Heart right ventricle (tissue), 16 donors: ENCODE data around the gene ZNF362. TPM values are rescaled to one million over a fixed set of nuclear protein-coding genes. Genes with fewer than 3 reads are reported as not detected.

ENCODE experiments used
- ATAC-seq, 8 donors: fragments of 200-7000 bp; cut with Tn5 transposase; one replicate each; pipeline ENCODE4 v1.9.1; 2020; ENCODE audit warnings: mild to moderate bottlenecking in 8 of 8, moderate library complexity in 8 of 8, moderate number of reproducible peaks in 1 of 8
- DNase-seq, 2 donors: peaks; one replicate each; pipeline ENCODE4 v3.0.0-alpha.2; 2020
- H3K27ac ChIP-seq, 10 donors: fragments of 200-600 bp; sonication (generic) in 2 of 10; one replicate each; pipeline versions ENCODE4 v1.5.0 to v1.8.0; 2020 to 2022; ENCODE audit warnings: mild to moderate bottlenecking in 3 of 10
- H3K27me3 ChIP-seq, 7 donors: fragments of 200-600 bp; one replicate each; pipeline ENCODE4 v1.8.0; 2021 to 2022; ENCODE audit warnings: mild to moderate bottlenecking in 2 of 7
- H3K36me3 ChIP-seq, 9 donors: fragments of 200-600 bp; sonication (generic) in 1 of 9; one replicate each; pipeline versions ENCODE4 v1.5.0 to v1.8.0; 2020 to 2022; ENCODE audit warnings: mild to moderate bottlenecking in 2 of 9
- H3K4me1 ChIP-seq, 9 donors: fragments of 200-600 bp; sonication (generic) in 1 of 9; one replicate each; pipeline versions ENCODE4 v1.5.0 to v1.8.0; 2020 to 2022; ENCODE audit warnings: mild to moderate bottlenecking in 4 of 9
- H3K4me3 ChIP-seq, 10 donors: fragments of 200-600 bp; sonication (generic) in 2 of 10; one replicate each; pipeline versions ENCODE4 v1.5.0 to v1.8.0; 2020 to 2022; ENCODE audit warnings: mild to moderate bottlenecking in 7 of 10, moderate library complexity in 2 of 10
- H3K9me3 ChIP-seq, 11 donors: fragments of 200-600 bp in 10 of 11; sonication (generic) in 2 of 11; one replicate each; pipeline versions ENCODE4 v1.5.0 to v1.8.0; 2013 to 2022; ENCODE audit warnings: mild to moderate bottlenecking in 2 of 11, control low read depth in 1 of 11, moderate library complexity in 1 of 11
- CTCF ChIP-seq, 9 donors: fragments of 200-600 bp; sonication (generic) in 2 of 9; IDR thresholded peaks; one replicate each; pipeline versions ENCODE4 v1.5.0 to v1.8.0; 2021 to 2022; ENCODE audit warnings: antibody characterized with exemption in 9 of 9, mild to moderate bottlenecking in 5 of 9, moderate library complexity in 1 of 9
- WGBS, 2 donors: extraction: QIAGEN DNeasy Blood & Tissue Kit; methylation state at CpG; one replicate each; pipeline ENCODE4 v1.1.7; 2013; ENCODE audit warnings: inconsistent platforms in 1 of 2; 5-methylcytosine and 5-hydroxymethylcytosine counted together
- intact Hi-C, 10 donors: fragments of 100-400 bp; cut with DNase I; formaldehyde crosslinking; loops; one replicate each; pipeline versions ENCODE4 v1.11.1 to v1.14.2; 2022
- polyA plus RNA-seq, 2 donors: library from polyadenylated mRNA; stranded (reverse); fragments of 200-250 nt; gene quantifications; one replicate each; pipeline ENCODE4 v1.2.3, GENCODE V29; 2013
- total RNA-seq, 10 donors: library from RNA; stranded (reverse); fragmentation: NEBNext Ultra II Directional in 3 of 10; extraction: Animal tissue kit (Norgen Biotek cat#: 25700) in 3 of 10; gene quantifications; one replicate each; pipeline versions ENCODE4 v1.2.1 to v1.2.4, GENCODE V29; 2021 to 2023
- donor health status: Arrhythmogenic right ventricular cardiomyopathy.
- donor health status: ischemic (EF 13 %, LVEDD 7.1; RV severe dilation, severe dysfunction).
- donor health status: healthy with polysubstance abuse.
- donor health status: DM: no; HTN: yes; CAD: no.
- donor health status: DM: no; HTN: no; CAD: no.
- donor health status: ischemic (EF 25% LVEDD 6.9; RV normal size, moderate dysfunction).
- donor health status: ischemic (EF 25% LVEDD 5.7; RV mildly dilated, moderate dysfunction).
- donor health status: healthy.
- donor health status: DM: yes; HTN: yes; CAD: no.
- donor health status: Ischemic cardiomyopathy.
- donor health status: ischemic (EF 35%, LVEDD 5.7; RV mildly dilated, moderate dysfunction).
- donor health status: nonischemic (EF 11% LVEDD 7.7; RV severe dilation, severe dysfunction).
- donor health status: DM: yes; HTN: yes; CAD: no.
- donor health status: PGD.
- donor health status: ischemic (EF 29% LVEDD 5.4; RV normal size, mild dysfunction).
- donor health status: nonischemic (EF 23%, LVEDD 6.1; RV moderate dilation, normal function).

ZNF362 gene
- total and polyA plus RNA-seq, 12 donors = 9.1 to 39.2 (median 31.3) TPM

GRCh38 chr1:33311706-33312412, 55.6 kb downstream of the ZNF362 start:
- H3K27ac ChIP-seq = no peak overlapping the region
- 93 to 94% methylated on average over 7 of the region's 7 CpGs for WGBS, 2 donors
- H3K4me1 ChIP-seq = peaks cover 0 to 4% (median 2%) of the 10 kb centered on the region in 9 donors
- no peak for TF ChIP-seq CTCF (IDR thresholded peaks at IDR 0.05)
- H3K36me3 ChIP-seq = no peaks in the 10 kb centered on the region
- ATAC-seq (peak in 1 of 8 donors; percentile 27), DNase-seq (no peak)
- no peak overlapping the region for H3K4me3 ChIP-seq
- no peaks in the 10 kb centered on the region for H3K9me3 ChIP-seq
- peaks cover 0 to 4% (median 0%) of the 10 kb centered on the region in 7 donors for H3K27me3 ChIP-seq
- intact Hi-C loops = no loop called here

- Histone ChIP-seq H3K27me3 (no peaks in the 10 kb centered on the region), H3K4me3 (no peak overlapping the region), H3K4me1 (no peaks in the 10 kb centered on the region), H3K9me3 (no peaks in the 10 kb centered on the region), H3K36me3 (no peaks in the 10 kb centered on the region), H3K27ac (no peak overlapping the region)
- TF ChIP-seq CTCF (IDR thresholded peaks at IDR 0.05) = no peak
- DNase-seq (no peak), ATAC-seq (peak in 2 of 8 donors; percentile 29 to 34)
- 73 to 89% methylated on average over 5 of the region's 5 CpGs for WGBS, 2 donors
- intact Hi-C loops = no loop called here
Measured at GRCh38 chr1:33312413-33312749, 56.1 kb downstream of the ZNF362 start.

- no peak for ATAC-seq
- Histone ChIP-seq H3K9me3 (no peaks in the 10 kb centered on the region), H3K27me3 (no peaks in the 10 kb centered on the region), H3K4me1 (no peaks in the 10 kb centered on the region), H3K27ac (no peak overlapping the region), H3K36me3 (no peaks in the 10 kb centered on the region), H3K4me3 (no peak overlapping the region)
- no peak for TF ChIP-seq CTCF (IDR thresholded peaks at IDR 0.05)
- 89 to 94% methylated on average over 9 of the region's 9 CpGs for WGBS, 2 donors
- DNase-seq = no peak
- intact Hi-C loops = no loop called here
Measured at GRCh38 chr1:33314416-33314815, 58.1 kb downstream of the ZNF362 start.

- Histone ChIP-seq H3K27ac (no peak overlapping the region), H3K4me1 (peaks cover 0 to 6% (median 0%) of the 10 kb centered on the region in 9 donors), H3K4me3 (no peak overlapping the region), H3K27me3 (no peaks in the 10 kb centered on the region), H3K36me3 (peaks cover 0 to 7% (median 0%) of the 10 kb centered on the region in 9 donors), H3K9me3 (no peaks in the 10 kb centered on the region)
- WGBS, 2 donors = 82 to 91% methylated on average over 2 of the region's 2 CpGs
- no peak for TF ChIP-seq CTCF (IDR thresholded peaks at IDR 0.05)
- intact Hi-C loops = no loop called here
- ATAC-seq = no peak
- no peak for DNase-seq
Measured at GRCh38 chr1:33316601-33317000, 60.3 kb downstream of the ZNF362 start.
